Middle frontal gyrus (tissue), 1 donor: Measurements from ENCODE around the gene SLC17A7.

Source experiments
- DNase-seq: peaks from one replicate; pipeline ENCODE4 v3.0.0-alpha.2; 2015; ENCODE audit warnings: low spot score; ENCODE audit errors: extremely low spot score

The SLC17A7 gene

DNA sequence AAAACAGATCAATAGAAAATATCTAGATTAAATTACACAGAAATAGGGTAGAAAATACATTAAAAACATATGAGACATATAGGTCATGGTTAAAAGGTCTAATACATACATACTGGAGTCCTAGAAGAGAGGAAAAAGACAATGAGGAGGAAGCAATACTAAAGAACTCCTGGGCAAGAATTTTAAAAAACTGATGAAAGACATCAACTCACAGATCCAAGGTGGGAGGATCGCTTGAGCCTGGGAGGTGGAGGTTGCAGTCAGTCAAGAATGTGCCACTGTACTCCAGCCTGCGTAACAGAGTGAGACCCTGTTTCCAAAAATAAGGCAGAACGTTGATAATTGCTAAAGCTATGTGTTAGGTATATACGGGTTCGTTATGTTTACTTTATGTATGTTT, 58.7 kb downstream of the SLC17A7 start:
- no peak for DNase-seq

DNA sequence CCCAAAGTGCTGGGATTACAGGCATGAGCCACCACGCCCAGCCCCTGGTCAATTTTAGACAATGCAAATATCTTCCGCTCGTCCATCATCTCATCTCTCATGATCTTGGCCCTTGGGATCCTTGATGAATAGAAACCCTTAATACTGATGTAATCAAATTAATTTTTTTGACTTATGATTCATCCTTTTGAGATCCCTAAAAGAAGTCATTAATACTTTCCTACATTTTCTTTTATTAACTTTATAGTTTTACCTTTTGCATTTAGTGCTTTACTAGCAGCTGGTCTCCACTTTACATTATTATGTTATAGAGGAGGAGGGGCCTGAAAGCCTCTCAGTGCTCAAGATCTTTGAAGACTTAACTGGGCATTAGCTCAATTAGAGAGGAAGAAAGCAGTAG, 60.9 kb downstream of the SLC17A7 start:
- DNase-seq, result no peak
